SK-N-MC (cell line): Measurements from ENCODE around the gene CRYAB.

Experiments used
- EZH2 ChIP-seq: fragments of 200-600 bp; sonication (generic); IDR thresholded peaks from one replicate; pipeline ENCODE4 v1.6.1; 2017; ENCODE audit warnings: antibody characterized with exemption
- FOXP2 ChIP-seq: optimal IDR thresholded peaks from 2 replicates; pipeline ENCODE3; 2011; ENCODE audit warnings: mild to moderate bottlenecking, moderate library complexity; ENCODE audit not compliant: insufficient read depth; ENCODE audit errors: extremely low read length, control extremely low read depth
- POLR2AphosphoS5 ChIP-seq: IDR thresholded peaks from 2 replicates; pipeline ENCODE4 v1.6.1; 2012; ENCODE audit warnings: mild to moderate bottlenecking, low read depth, low read length, borderline replicate concordance

- TF ChIP-seq EZH2, result no peak
- TF ChIP-seq POLR2AphosphoS5, result no peak
- TF ChIP-seq FOXP2, result no peak
These were observed 12.4 kb upstream of the CRYAB start for GRCh38 chr11:111923951-111924350.
